HG03342 (cell line): Measurements from ENCODE around the gene MSX1.

ENCODE experiments used
- ATAC-seq: cut with Tn5 transposase; IDR thresholded peaks from one replicate; pipeline ENCODE4 v1.9.1; 2021; ENCODE audit warnings: mild to moderate bottlenecking, moderate library complexity; ENCODE audit not compliant: unreplicated experiment

MSX1 gene

GRCh38 chr4:4856071-4857000 lies 3.1 kb upstream of the MSX1 start:
- ATAC-seq, result no peak

GRCh38 chr4:4857001-4857808 lies 2.3 kb upstream of the MSX1 start:
- ATAC-seq, result no peak

- ATAC-seq, result no peak
These were observed 1.5 kb upstream of the MSX1 start for GRCh38 chr4:4857809-4858508.

- ATAC-seq, result no peak
These were observed 739 bp upstream of the MSX1 start for GRCh38 chr4:4858527-4859324.

GRCh38 chr4:4859799-4860599 lies 534 bp downstream of the MSX1 start:
- peak; percentile 18 for ATAC-seq

- ATAC-seq, result no peak
These were observed 1.3 kb downstream of the MSX1 start for GRCh38 chr4:4860600-4861389.

GRCh38 chr4:4861390-4862018 lies 2.0 kb downstream of the MSX1 start:
- no peak for ATAC-seq

GRCh38 chr4:4862071-4862551 lies 2.6 kb downstream of the MSX1 start:
- no peak for ATAC-seq

GRCh38 chr4:4862665-4863482 lies 3.4 kb downstream of the MSX1 start:
- ATAC-seq, result no peak

GRCh38 chr4:4864443-4864939 lies 5.0 kb downstream of the MSX1 start:
- no peak for ATAC-seq

GRCh38 chr4:4864940-4865704 lies 5.7 kb downstream of the MSX1 start:
- ATAC-seq, result no peak

GRCh38 chr4:4865705-4866123 lies 6.2 kb downstream of the MSX1 start:
- no peak for ATAC-seq

- ATAC-seq, result no peak
These were observed 6.8 kb downstream of the MSX1 start for GRCh38 chr4:4866124-4866865.

- ATAC-seq, result no peak
These were observed 7.5 kb downstream of the MSX1 start for GRCh38 chr4:4866866-4867374.

GRCh38 chr4:4867375-4868039 lies 8.0 kb downstream of the MSX1 start:
- no peak for ATAC-seq
